ENCODE data around the gene PTTG1IP2.

The PTTG1IP2 gene

DNA sequence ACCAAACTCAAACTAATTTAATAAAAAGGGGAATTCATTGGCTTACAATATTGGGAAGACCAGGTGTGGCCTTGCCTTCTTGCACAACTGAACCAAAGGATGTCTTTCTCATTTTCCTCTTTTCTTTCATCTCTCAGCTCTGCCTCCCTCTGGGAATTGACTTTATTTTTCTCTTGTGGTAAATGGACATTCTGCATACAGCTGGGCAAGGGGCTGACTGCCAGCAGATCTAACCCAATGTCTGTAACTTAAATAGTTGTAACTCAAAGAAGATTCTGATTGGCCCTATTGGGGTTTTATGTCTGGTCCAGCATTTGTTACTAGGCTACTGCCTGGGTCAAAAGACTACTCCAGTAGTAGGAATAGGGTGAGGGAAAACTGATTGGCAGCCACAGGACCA lies 15.3 kb downstream of the PTTG1IP2 start:
- DNase-seq, result no peak

DNA sequence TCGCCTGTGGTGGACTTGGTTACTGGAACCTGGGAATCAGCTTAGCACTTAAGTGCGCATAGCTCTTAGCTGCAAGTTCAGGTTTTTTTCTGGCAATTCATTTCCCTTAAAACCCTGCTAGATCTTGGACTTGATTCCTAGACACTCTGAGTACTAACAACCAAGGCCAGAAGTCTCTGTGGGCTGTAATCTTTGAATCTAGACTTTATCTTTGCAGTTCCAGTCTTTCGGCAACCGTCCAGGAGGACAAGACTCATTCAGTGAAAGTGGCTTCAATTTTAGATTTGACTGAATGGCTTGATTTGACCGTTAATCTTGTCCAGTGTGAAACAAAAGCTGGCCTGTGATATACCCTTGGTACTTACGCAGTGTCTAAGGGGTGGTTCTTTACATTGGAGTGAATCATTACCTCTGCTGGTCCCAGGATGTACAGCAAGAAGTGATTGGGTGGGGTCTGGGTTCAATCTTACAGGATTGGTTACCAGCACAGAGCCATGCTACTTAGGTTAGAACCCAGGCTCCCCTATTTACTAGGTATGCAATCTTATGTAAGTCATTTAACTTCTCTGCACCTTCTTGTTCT lies 16.4 kb downstream of the PTTG1IP2 start:
- no peak for DNase-seq

DNA sequence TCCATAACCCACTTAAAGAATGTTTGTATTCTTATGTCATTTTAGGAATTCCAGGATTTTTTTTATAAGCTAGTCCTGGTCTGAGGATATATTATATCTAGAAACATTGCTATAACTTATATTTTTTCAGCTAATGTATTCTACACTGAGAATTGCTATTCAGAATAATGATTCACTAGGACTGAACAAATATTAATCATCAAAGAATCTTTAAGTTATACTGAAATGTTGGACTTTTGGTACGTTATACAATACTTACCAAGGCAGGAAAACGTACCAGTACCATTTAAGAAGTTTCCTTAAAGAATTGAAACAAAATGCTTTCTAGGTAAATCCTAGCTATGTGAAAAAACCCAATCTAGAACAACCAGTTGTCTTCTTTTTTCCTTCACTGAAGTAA lies 18.4 kb downstream of the PTTG1IP2 start:
- DNase-seq, result no peak

DNA sequence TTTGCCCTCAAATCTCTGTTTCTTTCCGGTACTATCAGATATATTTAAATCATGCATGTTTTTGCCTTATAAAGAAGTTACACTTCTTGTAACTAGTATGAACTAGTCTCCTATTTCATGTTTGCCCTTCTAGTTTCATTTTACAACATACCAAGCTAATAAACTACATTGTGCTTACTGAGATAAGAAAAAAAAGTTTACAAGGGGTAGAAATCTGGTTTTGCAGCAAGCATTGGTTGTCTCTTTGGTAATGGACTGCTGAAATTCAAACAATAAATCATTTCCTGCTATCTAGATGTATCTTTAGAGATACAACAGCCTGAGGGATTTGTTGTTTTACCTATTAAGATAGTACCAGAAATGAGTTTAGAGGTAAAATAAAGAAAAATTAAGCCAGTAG lies 18.8 kb downstream of the PTTG1IP2 start:
- DNase-seq, result no peak

DNA sequence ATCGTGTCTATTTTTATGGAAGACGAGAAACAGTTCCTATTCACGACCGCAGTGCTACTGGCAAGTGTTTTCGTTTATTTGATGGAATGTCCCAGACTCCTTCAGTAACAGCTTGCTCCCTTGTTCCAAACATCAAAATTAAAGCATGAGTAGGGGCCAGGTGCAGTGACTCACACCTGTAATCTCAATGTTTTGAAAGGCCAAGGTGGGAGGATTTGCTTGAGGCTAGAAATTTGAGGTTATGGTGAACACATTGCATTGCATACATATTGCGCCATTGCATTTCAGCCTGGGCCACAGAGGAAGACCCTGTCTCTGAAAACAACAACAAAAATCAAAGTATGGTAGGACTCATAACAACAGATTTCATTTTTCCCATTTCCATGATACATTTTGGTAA lies 22.8 kb downstream of the PTTG1IP2 start:
- DNase-seq, result no peak

DNA sequence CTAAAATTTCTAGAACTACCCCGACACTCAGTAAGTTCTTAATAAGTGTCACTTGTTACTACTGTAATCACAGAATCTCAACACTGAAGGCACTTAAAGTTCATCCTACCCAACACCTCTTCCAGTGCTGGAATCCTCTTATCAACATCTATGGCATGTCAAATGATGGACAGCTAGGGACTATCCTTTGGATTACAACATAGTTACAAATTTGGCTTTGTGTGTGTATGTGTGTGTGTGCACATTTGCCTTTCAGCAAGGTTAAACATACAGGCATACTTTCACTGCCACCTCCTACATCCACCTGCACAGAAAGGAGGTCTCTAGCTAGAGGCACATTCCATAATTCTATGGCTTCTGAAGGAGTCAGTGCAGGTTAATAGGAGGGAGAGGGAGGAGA lies 25.8 kb downstream of the PTTG1IP2 start:
- no peak for DNase-seq

DNA sequence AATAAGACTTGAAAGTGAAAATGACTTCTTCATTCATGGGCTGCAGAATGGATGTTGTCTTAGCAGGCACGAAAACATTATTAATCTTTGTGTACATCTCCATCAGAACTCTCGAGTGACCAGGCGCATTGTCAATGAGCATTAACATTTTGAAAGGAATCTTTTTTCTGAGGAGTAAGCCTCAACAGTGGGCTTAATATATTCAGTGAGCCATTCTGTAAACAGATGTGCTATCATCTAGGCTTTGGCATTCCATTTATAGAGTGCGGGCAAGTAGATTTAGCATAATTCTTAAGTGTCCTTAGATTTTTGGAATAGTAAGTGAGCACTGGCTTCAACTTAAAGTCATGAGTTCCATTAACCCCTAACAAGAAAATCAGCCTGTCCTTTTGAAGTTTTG lies 33.1 kb downstream of the PTTG1IP2 start:
- no peak for DNase-seq

DNA sequence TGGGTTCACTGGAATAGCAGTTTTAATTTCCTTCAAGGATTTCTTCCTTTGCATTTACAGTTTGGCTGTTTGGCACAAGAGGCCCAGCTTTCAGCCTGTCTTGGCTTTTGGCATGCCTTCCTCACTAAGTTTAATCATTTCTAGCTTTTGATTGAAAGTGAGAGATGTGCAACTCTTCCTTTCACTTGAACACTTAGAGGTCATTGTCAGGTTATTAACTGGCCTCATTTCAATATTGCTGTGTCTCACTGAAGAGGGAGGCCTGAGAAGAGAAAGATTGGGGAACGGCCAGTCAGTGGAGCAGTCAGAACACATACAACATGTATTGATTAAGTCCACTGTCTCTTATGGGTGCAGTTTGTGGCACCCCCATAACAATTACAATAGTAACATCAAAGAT lies 33.9 kb downstream of the PTTG1IP2 start:
- no peak for DNase-seq

DNA sequence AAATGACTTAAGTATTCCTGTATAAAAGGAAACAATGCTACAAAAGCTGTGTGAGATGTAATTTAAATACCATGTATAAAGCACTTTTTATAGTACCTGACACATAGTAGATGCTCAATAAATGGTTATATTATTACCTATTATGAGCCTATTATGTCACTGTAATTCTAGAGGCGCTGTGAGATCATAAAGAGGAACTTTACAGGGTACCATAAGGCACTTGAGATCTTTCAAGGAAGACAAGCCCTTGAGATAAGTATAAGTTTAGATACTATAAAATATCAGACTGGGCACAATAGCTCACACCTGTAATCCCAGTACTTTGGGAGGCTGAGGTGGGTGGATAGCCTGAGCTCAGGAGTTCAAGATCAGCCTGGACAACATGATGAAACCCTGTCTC lies 38.3 kb downstream of the PTTG1IP2 start:
- no peak for DNase-seq

DNA sequence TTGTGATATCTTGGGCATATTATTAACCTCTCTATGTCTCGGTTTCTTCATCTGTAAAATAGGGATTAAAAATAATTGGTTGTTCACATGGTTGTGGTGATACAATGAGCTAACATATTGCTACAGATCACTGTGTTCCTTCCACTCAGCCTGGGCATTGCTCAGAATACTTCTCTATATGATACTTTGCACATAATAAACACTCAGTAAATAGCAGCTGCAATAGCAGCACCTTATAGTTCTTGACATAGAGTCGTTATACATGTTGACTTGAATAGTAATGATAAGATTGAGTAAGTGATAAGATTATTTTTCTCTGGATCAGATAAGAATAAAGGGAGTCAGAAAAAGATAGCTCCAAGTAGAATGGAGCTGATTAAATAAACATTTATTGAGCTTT lies 42.3 kb downstream of the PTTG1IP2 start:
- no peak for DNase-seq

DNA sequence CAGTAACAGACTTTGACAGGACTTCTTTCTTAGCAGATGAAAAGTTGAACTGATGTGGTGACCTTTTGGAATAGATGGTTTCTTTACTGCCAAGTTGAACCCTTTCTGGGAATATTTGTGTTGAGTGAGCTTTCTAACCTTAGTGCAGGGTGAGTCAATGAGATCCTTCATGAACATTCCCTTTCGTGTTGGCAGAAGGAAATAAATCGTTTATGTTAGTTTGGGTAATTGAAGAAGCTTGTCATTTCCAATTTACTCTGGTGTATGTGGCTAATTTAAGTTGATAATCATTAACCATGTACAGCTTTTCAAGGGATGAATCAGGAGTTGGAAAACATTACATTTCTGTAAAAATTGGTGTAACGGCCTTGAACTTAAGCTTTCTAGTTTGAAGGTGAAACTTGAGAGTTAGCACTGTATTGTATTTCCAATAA lies 43.4 kb downstream of the PTTG1IP2 start:
- DNase-seq, result no peak

DNA sequence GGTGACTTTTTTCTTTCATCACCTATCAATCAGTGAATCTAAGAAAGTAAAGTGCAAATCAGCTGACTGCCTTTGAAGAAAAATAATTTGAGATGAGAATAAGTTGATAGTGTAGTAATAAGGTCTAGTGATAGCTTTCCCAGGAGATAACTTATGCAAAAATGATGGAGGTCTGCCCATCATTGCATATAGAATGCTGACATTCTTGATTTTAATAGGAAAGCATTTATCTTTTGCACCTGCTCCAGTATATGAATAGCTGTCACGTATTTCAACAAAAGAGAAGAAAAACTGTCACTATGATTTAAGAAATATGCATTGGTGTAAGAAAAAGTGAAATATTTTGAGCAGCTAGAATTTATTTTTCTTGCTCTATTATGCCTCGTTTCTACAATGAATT lies 46.8 kb downstream of the PTTG1IP2 start:
- no peak for DNase-seq

DNA sequence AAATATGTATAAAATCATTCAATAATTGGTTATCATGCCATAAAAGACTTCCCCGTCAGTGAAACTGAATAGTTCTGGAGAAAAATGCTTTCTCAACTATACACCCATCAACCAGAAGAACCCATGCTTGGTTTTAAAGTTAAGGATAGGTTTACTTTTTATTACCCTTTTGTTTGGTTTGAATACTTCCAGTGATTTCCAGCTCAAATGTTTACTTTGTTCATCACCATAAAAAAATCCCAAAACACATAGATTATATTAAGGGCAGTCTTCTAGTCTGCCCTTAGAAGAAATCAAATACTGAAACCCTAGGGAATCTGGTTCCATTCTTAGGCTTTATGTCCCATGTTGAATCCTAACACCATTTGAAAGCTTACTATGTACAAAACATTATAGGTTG lies 49.2 kb downstream of the PTTG1IP2 start:
- no peak for DNase-seq

DNA sequence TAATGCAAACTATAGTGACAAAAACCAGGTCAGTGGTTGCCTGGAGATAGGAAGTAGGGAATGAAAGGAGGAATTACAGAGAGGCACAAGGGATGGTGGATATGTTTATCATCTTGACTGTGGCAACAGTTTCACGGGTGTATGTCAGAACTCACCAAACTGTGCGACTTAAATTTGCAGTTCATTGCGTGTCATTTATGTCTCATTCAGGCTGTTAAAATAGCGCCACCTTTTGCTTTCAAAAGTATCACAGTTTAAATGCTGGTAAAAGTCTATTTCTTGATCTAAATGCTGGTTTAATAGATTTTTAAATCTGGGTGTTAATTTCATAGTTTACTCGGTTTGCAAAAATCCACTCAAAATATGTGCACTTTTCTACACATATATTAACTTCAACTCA lies 51.0 kb downstream of the PTTG1IP2 start:
- DNase-seq, result no peak

DNA sequence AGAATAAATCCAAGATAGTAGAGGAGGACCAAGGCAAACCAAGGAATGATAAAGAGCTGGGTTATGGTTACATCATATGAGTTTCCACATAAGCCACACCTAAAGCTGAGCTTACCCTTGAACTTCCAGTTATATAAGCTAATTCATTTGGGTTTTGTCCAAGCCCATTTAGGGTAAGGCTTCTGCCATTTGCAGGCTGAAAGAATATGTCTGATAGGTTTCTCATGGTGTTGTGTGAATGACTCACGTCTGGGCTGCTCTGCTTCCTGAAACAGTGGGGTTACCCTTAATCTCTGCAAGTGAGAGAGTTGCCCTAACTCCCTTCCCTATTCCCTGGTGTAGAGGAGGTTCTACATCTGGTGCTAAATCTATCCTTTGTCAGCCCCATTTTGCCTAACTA lies 60.8 kb downstream of the PTTG1IP2 start:
- no peak for DNase-seq

DNA sequence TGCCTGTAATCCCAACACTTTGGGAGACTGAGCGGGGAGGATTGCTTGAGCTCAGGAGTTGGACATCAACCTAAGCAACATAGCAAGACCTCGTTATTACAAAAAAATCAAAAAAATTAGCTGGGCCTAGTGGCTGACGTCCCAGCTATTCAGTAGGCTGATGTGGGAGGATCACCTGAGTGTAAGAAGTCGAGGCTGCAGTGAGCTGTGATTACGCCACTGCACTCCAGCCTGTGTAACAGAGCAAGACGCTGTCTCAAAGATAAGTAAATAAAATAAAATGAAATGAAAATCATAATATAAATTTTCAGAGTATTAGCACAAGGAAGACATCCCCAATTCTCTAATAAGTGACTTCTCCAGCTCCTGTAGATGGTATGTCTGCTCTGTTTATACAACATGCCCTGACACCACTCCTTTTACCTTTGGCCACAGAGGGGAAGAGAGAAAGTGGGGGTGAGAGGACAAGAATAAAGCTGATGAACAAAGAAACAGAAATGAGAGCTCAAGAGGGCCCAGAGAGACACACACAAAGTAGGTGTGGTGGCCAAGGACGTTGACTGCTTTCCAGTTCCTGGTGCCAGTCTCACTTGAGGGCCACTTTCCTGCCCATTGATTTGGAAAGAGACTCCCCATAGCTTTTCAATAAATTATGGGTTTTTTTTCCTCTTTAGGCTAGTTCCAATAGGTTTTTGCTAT lies 62.9 kb downstream of the PTTG1IP2 start:
- DNase-seq, result no peak

DNA sequence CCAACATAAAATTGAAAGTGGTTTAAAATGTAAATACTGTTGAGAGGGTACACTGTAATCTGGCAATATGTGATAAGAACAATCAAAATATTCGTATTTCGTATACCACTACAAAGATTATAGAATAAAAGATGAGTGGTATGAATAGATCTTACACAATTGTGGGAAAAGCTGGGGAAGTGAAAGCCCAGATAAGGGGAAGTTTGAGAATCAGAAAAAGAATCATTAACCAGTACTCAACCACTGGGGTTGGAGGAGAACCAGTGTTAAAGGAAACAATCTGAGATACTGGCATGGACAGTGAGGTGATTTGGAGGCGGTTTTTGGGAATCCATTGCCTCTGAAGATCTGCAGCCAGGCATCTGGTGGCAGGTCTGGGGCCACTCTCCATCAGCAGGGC lies 67.0 kb downstream of the PTTG1IP2 start:
- DNase-seq, result no peak

DNA sequence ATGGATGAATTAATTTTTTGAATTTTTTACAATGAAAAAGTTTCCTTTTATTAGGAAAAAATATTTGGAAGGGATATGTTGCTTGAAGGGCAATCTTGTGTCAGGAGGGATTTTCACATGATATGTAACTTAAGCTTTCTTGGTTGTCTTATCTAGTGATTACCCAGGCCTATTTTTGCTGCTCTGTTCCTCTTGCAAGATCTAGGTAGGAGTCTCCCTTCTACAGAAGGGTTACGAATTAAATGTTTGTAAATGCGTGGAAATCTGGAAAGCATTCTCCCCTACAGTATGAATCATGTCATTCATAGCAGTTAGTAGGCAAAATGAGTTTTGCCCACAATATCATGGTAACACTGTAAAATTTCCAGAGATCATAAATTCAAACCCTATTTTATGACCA lies 69.0 kb downstream of the PTTG1IP2 start:
- DNase-seq, result no peak

DNA sequence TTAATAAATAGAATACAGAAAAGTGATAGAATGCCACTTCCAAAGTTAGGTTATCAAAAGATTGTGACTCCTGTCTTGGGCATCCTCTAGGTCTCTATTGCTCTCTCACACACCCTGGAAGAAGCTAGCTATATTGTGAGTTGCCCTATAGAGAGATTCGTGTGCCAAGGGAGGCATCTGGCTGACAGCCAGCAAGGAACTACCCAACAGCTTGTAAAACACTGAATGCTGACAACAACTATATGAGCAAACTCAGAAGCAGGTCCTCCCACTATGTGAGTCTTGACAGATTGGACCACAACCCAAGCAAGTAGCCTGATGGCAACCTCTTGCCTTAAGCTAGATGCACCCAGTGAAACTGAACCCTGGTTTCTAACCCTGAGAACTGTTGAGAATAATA lies 71.0 kb downstream of the PTTG1IP2 start:
- no peak for DNase-seq

DNA sequence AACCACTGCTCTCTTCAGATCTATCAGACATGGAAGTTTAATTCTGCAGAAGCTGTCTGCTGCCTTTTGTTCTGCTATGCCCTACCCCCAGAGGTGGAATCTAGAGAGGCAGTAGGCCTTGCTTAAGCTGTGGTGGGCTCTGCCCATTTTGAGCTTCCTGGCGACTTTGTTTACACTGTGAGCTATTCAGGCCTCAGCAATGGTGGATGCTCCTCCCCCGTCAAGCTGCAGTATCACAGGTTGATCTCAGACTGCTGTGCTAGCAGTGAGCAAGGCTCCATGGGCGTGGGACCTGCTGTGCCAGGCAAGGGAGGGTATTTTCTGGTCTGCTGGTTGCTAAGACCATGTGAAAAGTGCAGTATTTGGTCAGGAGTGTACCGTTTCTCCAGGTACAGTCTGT lies 81.6 kb downstream of the PTTG1IP2 start:
- no peak for DNase-seq

DNA sequence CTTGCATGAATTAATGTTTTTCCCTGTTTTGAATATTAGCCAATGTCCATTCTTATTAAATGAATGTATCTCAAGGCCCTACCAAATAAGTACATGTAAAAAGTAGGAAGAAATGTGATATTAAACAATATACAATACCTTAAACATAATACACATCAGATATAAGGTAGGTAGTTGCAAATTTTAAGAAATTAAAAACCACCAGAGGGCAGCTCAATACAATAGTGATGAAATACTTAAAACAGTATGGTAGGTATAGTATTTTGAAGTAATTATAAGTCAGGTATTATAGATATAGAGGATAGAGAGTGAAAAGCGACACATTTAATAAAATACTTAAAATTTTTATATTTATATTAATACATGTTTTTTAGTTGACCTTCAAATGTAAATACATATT lies 83.1 kb downstream of the PTTG1IP2 start:
- no peak for DNase-seq

DNA sequence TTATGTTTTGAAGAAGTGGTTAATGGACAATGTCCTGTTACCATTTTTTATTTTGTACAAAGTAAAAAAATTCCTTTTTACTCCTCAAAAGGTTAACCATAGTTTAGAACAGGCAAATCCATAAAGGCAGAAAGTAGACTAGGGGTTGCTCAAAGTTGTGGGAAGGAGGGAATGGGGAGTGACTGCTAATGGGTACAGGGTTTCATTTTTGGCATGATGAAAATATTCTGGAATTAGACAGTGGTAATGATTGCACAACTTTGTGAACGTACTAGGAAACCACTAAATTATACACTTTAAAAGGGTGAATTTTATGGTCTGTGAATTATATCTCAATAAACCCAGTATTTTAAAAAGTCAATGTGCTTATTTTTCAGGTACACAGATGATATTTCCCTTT lies 91.3 kb downstream of the PTTG1IP2 start:
- no peak for DNase-seq
